Kidney epithelial cell (primary cell): ENCODE data around the gene GATC. TPM values are rescaled to one million over a fixed set of nuclear protein-coding genes. Genes with fewer than 3 reads are reported as not detected.
A peak's percentile ranks its signal among the peaks of the same experiment; 100 is the strongest.

Experiments
- DNase-seq: peaks from one replicate; pipeline ENCODE4 v3.0.0-alpha.2; 2010; ENCODE audit warnings: low read depth
- H3K27me3 ChIP-seq: 2 replicates; pipeline ENCODE4 v1.6.0; 2011; ENCODE audit warnings: low read length; ENCODE audit not compliant: control insufficient read depth, insufficient read depth
- H3K36me3 ChIP-seq: 2 replicates; pipeline ENCODE4 v1.5.1; 2011; ENCODE audit warnings: low read length; ENCODE audit not compliant: control insufficient read depth, insufficient read depth
- H3K4me3 ChIP-seq: 2 replicates; pipeline ENCODE4 v1.5.1; 2011; ENCODE audit warnings: low read depth, mild to moderate bottlenecking, control low read depth, low read length
- CTCF ChIP-seq: IDR thresholded peaks from 2 replicates; pipeline ENCODE4 v1.5.1; 2011; ENCODE audit warnings: mild to moderate bottlenecking, moderate library complexity, low read length, control low read depth, inconsistent platforms; ENCODE audit not compliant: insufficient read depth, poor library complexity, severe bottlenecking
- total RNA-seq: library from RNA; depleted of rRNA; stranded (reverse); fragments of >200 nt; gene quantifications from 2 replicates; pipeline ENCODE4 v1.2.3, GENCODE V29; 2015

The GATC gene
- total RNA-seq, 1 donor from 2014 or later: 25.7 TPM

GRCh38 chr12:120428597-120429229 lies 17.5 kb upstream of the GATC start:
- no peak for DNase-seq

GRCh38 chr12:120429368-120429767 lies 16.9 kb upstream of the GATC start:
- no peak overlapping the region for H3K4me3 ChIP-seq
- no peak for TF ChIP-seq CTCF
- DNase-seq: no peak

More at GRCh38 chr12:120428597-120429229, 17.5 kb upstream of the GATC start:
- H3K4me3 ChIP-seq: no peak overlapping the region
- no peaks in the 10 kb centered on the region for H3K36me3 ChIP-seq
- TF ChIP-seq CTCF: no peak
- H3K27me3 ChIP-seq: no peaks in the 10 kb centered on the region

GRCh38 chr12:120432772-120433525 lies 13.3 kb upstream of the GATC start:
- DNase-seq: no peak
- H3K4me3 ChIP-seq: no peak overlapping the region
- no peaks in the 10 kb centered on the region for H3K36me3 ChIP-seq
- TF ChIP-seq CTCF: no peak
- H3K27me3 ChIP-seq: no peaks in the 10 kb centered on the region

More at GRCh38 chr12:120429368-120429767, 16.9 kb upstream of the GATC start:
- H3K36me3 ChIP-seq: no peaks in the 10 kb centered on the region
- H3K27me3 ChIP-seq: no peaks in the 10 kb centered on the region

GRCh38 chr12:120437735-120438494 lies 8.3 kb upstream of the GATC start, which contains the start of gene COX6A1:
Gene COX6A1, plus strand, starts transcription at chr12:120438113. Its CDS starts 14 bp downstream, at chr12:120438127.
- Histone ChIP-seq H3K27me3 (no peaks in the 10 kb centered on the region), H3K36me3 (peaks cover 1% of the 10 kb centered on the region), H3K4me3 (peak within 1 kb of the TSS; percentile 68)
- TF ChIP-seq CTCF: peak; percentile 26
- DNase-seq: peak; percentile 98

- Histone ChIP-seq H3K27me3 (no peaks in the 10 kb centered on the region), H3K4me3 (peak overlapping the region; percentile 68), H3K36me3 (peaks cover 1% of the 10 kb centered on the region)
- TF ChIP-seq CTCF: no peak
- no peak for DNase-seq
Observed at GRCh38 chr12:120438495-120439198, 7.6 kb upstream of the GATC start.
